T-helper 2 cell treated with Interferon-gamma antibody and Interleukin-4, amounts not matched to agents 5 μg/mL and 100 μg/mL, for 36 hours (primary cell): ENCODE measurements around the gene SH3RF3.
"Not testable (repeated sequence)": the region's sequence is repeated elsewhere in the genome, so short reads cannot be mapped to it uniquely, and the experiment has no call there.

Source experiments
- DNase-seq: peaks from one replicate; pipeline ENCODE4 v3.0.0; 2021; ENCODE audit warnings: low spot score
- H3K27ac Mint-ChIP-seq: one replicate; pipeline ENCODE4 v1.8.0; 2021; ENCODE audit warnings: mild to moderate bottlenecking, mixed read lengths
- H3K27me3 Mint-ChIP-seq: one replicate; pipeline ENCODE4 v1.8.0; 2021; ENCODE audit warnings: low read depth, mixed read lengths
- H3K36me3 Mint-ChIP-seq: one replicate; pipeline ENCODE4 v1.8.0; 2021; ENCODE audit warnings: low read depth, mixed read lengths
- H3K4me1 Mint-ChIP-seq: one replicate; pipeline ENCODE4 v1.8.0; 2021; ENCODE audit warnings: low read depth, mixed read lengths
- H3K4me3 Mint-ChIP-seq: one replicate; pipeline ENCODE4 v1.8.0; 2022; ENCODE audit warnings: mild to moderate bottlenecking, moderate library complexity, mixed read lengths
- H3K9me3 Mint-ChIP-seq: one replicate; pipeline ENCODE4 v1.8.0; 2021; ENCODE audit warnings: mixed read lengths

SH3RF3 gene

GRCh38 chr2:109148991-109149645 is 20.1 kb downstream of the SH3RF3 start:
- Mint-ChIP-seq H3K36me3 (no peaks in the 10 kb centered on the region), H3K4me1 (peaks cover 16% of the 10 kb centered on the region), H3K27me3 (peaks cover 50% of the 10 kb centered on the region), H3K27ac (no peak overlapping the region), H3K4me3 (no peak overlapping the region), H3K9me3 (no peaks in the 10 kb centered on the region)
- no peak for DNase-seq

- Mint-ChIP-seq H3K27ac (no peak overlapping the region), H3K9me3 (no peaks in the 10 kb centered on the region), H3K4me1 (peaks cover 5% of the 10 kb centered on the region), H3K36me3 (no peaks in the 10 kb centered on the region), H3K27me3 (peaks cover 53% of the 10 kb centered on the region), H3K4me3 (no peak overlapping the region)
- DNase-seq: no peak
Observed at GRCh38 chr2:109150559-109150958, 21.6 kb downstream of the SH3RF3 start.

- Mint-ChIP-seq H3K4me1 (peaks cover 5% of the 10 kb centered on the region), H3K27me3 (peaks cover 54% of the 10 kb centered on the region)
- DNase-seq: no peak
Observed at GRCh38 chr2:109151519-109151918, 22.5 kb downstream of the SH3RF3 start.

GRCh38 chr2:109153005-109153784 is 24.2 kb downstream of the SH3RF3 start:
- DNase-seq: no peak
- Mint-ChIP-seq H3K27ac (no peak overlapping the region), H3K4me3 (no peak overlapping the region), H3K27me3 (peaks cover 46% of the 10 kb centered on the region), H3K4me1 (peaks cover 5% of the 10 kb centered on the region), H3K9me3 (no peaks in the 10 kb centered on the region), H3K36me3 (no peaks in the 10 kb centered on the region)

More at GRCh38 chr2:109151519-109151918, 22.5 kb downstream of the SH3RF3 start:
- Mint-ChIP-seq H3K9me3 (no peaks in the 10 kb centered on the region), H3K36me3 (no peaks in the 10 kb centered on the region), H3K4me3 (no peak overlapping the region), H3K27ac (no peak overlapping the region)

GRCh38 chr2:109153807-109154206 is 24.8 kb downstream of the SH3RF3 start:
- Mint-ChIP-seq H3K4me3 (no peak overlapping the region), H3K4me1 (peaks cover 5% of the 10 kb centered on the region), H3K27ac (no peak overlapping the region), H3K36me3 (no peaks in the 10 kb centered on the region), H3K9me3 (no peaks in the 10 kb centered on the region), H3K27me3 (peaks cover 40% of the 10 kb centered on the region)
- no peak for DNase-seq

- Mint-ChIP-seq H3K27me3 (peaks cover 36% of the 10 kb centered on the region), H3K4me3 (no peak overlapping the region), H3K9me3 (no peaks in the 10 kb centered on the region), H3K36me3 (no peaks in the 10 kb centered on the region), H3K27ac (no peak overlapping the region), H3K4me1 (peaks cover 5% of the 10 kb centered on the region)
- no peak for DNase-seq
Observed at GRCh38 chr2:109154226-109154625, 25.2 kb downstream of the SH3RF3 start.

- DNase-seq: no peak
- H3K9me3 Mint-ChIP-seq: no peaks in the 10 kb centered on the region
- H3K4me1 Mint-ChIP-seq: peaks cover under 1% of the 10 kb centered on the region
- peaks cover 27% of the 10 kb centered on the region for H3K27me3 Mint-ChIP-seq
- H3K4me3 Mint-ChIP-seq: no peak overlapping the region
- no peaks in the 10 kb centered on the region for H3K36me3 Mint-ChIP-seq
- H3K27ac Mint-ChIP-seq: no peak overlapping the region
Observed at GRCh38 chr2:109155553-109156451, 26.8 kb downstream of the SH3RF3 start.

GRCh38 chr2:109157563-109158105 is 28.6 kb downstream of the SH3RF3 start:
- Mint-ChIP-seq H3K4me1 (no peaks in the 10 kb centered on the region), H3K36me3 (no peaks in the 10 kb centered on the region), H3K27me3 (peaks cover 21% of the 10 kb centered on the region), H3K4me3 (no peak overlapping the region), H3K27ac (no peak overlapping the region), H3K9me3 (no peaks in the 10 kb centered on the region)
- no peak for DNase-seq

GRCh38 chr2:109158237-109158636 is 29.2 kb downstream of the SH3RF3 start:
- Mint-ChIP-seq H3K27me3 (peaks cover 21% of the 10 kb centered on the region), H3K4me3 (no peak overlapping the region), H3K27ac (no peak overlapping the region), H3K36me3 (no peaks in the 10 kb centered on the region), H3K4me1 (no peaks in the 10 kb centered on the region), H3K9me3 (no peaks in the 10 kb centered on the region)
- no peak for DNase-seq

- Mint-ChIP-seq H3K36me3 (no peaks in the 10 kb centered on the region), H3K27ac (no peak overlapping the region), H3K27me3 (peaks cover 21% of the 10 kb centered on the region), H3K9me3 (no peaks in the 10 kb centered on the region), H3K4me1 (no peaks in the 10 kb centered on the region), H3K4me3 (no peak overlapping the region)
- no peak for DNase-seq
Observed at GRCh38 chr2:109159096-109159495, 30.1 kb downstream of the SH3RF3 start.

GRCh38 chr2:109160714-109161440 is 31.9 kb downstream of the SH3RF3 start:
- H3K27me3 Mint-ChIP-seq: peaks cover 16% of the 10 kb centered on the region
- no peak overlapping the region for H3K4me3 Mint-ChIP-seq
- no peaks in the 10 kb centered on the region for H3K4me1 Mint-ChIP-seq
- H3K9me3 Mint-ChIP-seq: no peaks in the 10 kb centered on the region
- no peak for DNase-seq
- H3K27ac Mint-ChIP-seq: no peak overlapping the region
- no peaks in the 10 kb centered on the region for H3K36me3 Mint-ChIP-seq

- not testable (repeated sequence) for H3K36me3 Mint-ChIP-seq, H3K4me1 Mint-ChIP-seq, H3K27ac Mint-ChIP-seq, H3K9me3 Mint-ChIP-seq, H3K4me3 Mint-ChIP-seq, DNase-seq
- H3K27me3 Mint-ChIP-seq: peaks cover 15% of the 10 kb centered on the region
Observed at GRCh38 chr2:109162367-109162766, 33.4 kb downstream of the SH3RF3 start.

GRCh38 chr2:109162999-109163398 is 34.0 kb downstream of the SH3RF3 start:
- Mint-ChIP-seq H3K27ac (no peak overlapping the region), H3K4me3 (no peak overlapping the region), H3K36me3 (no peaks in the 10 kb centered on the region), H3K27me3 (peaks cover 17% of the 10 kb centered on the region), H3K4me1 (no peaks in the 10 kb centered on the region), H3K9me3 (no peaks in the 10 kb centered on the region)
- no peak for DNase-seq
